Tibial nerve (tissue), 4 donors: Measurements from ENCODE around the gene MPDU1. TPM values are rescaled to one million over a fixed set of nuclear protein-coding genes. Genes with fewer than 3 reads are reported as not detected.

Experiments used
- DNase-seq, 2 donors: peaks; one replicate each; pipeline ENCODE4 v3.0.0-alpha.2; 2019; ENCODE audit warnings: low spot score in 2 of 2
- H3K27ac ChIP-seq, 4 donors: fragments of 200-600 bp; sonication (generic) in 3 of 4; one replicate each; pipeline ENCODE4 v1.5.1; 2017 to 2019; ENCODE audit warnings: mild to moderate bottlenecking in 1 of 4
- H3K27me3 ChIP-seq, 2 donors: fragments of 200-600 bp; sonication (generic) in 1 of 2; one replicate each; pipeline versions ENCODE4 v1.5.1 to v1.6.0; 2017 to 2019
- H3K36me3 ChIP-seq, 3 donors: fragments of 200-600 bp; sonication (generic); one replicate each; pipeline ENCODE4 v1.5.1; 2018 to 2019
- H3K4me1 ChIP-seq, 4 donors: fragments of 200-600 bp; sonication (generic) in 3 of 4; one replicate each; pipeline ENCODE4 v1.5.1; 2017 to 2019
- H3K4me3 ChIP-seq, 4 donors: fragments of 200-600 bp; sonication (generic) in 3 of 4; one replicate each; pipeline ENCODE4 v1.5.1; 2017 to 2019; ENCODE audit warnings: mild to moderate bottlenecking in 1 of 4, moderate library complexity in 1 of 4
- H3K9me3 ChIP-seq, 4 donors: fragments of 200-600 bp; sonication (generic) in 3 of 4; one replicate each; pipeline ENCODE4 v1.5.1; 2017 to 2019
- CTCF ChIP-seq, 5 experiments: fragments of 200-600 bp in 3 of 5; fragments of 450-650 bp in 2 of 5; sonication (generic) in 3 of 5; IDR thresholded peaks; one replicate each; pipeline ENCODE4 v1.5.1; 2016 to 2019; ENCODE audit warnings: antibody characterized with exemption in 5 of 5, mild to moderate bottlenecking in 3 of 5, moderate library complexity in 2 of 5
- EP300 ChIP-seq, 2 donors: sonication (generic); formaldehyde crosslinking; IDR thresholded peaks; one replicate each; pipeline ENCODE4 v1.6.1; 2017; ENCODE audit warnings: antibody characterized with exemption in 2 of 2, mild to moderate bottlenecking in 1 of 2
- POLR2A ChIP-seq, 2 donors: fragments of 450-650 bp; IDR thresholded peaks; one replicate each; pipeline ENCODE4 v1.6.1; 2017; ENCODE audit warnings: antibody characterized with exemption in 2 of 2, mild to moderate bottlenecking in 2 of 2, moderate library complexity in 2 of 2
- WGBS, 2 donors: methylation state at CpG; one replicate each; pipeline ENCODE4 v1.1.5; 2018; 5-methylcytosine and 5-hydroxymethylcytosine counted together
- total RNA-seq, 4 donors: library from RNA; depleted of rRNA; stranded (reverse); fragments of >200 nt; gene quantifications; one replicate each; pipeline ENCODE4 v1.1.0, GENCODE V29; 2016

Gene MPDU1
- total RNA-seq, 4 donors from 2014 or later = 58.3 to 102 (median 66.2) TPM

DNA sequence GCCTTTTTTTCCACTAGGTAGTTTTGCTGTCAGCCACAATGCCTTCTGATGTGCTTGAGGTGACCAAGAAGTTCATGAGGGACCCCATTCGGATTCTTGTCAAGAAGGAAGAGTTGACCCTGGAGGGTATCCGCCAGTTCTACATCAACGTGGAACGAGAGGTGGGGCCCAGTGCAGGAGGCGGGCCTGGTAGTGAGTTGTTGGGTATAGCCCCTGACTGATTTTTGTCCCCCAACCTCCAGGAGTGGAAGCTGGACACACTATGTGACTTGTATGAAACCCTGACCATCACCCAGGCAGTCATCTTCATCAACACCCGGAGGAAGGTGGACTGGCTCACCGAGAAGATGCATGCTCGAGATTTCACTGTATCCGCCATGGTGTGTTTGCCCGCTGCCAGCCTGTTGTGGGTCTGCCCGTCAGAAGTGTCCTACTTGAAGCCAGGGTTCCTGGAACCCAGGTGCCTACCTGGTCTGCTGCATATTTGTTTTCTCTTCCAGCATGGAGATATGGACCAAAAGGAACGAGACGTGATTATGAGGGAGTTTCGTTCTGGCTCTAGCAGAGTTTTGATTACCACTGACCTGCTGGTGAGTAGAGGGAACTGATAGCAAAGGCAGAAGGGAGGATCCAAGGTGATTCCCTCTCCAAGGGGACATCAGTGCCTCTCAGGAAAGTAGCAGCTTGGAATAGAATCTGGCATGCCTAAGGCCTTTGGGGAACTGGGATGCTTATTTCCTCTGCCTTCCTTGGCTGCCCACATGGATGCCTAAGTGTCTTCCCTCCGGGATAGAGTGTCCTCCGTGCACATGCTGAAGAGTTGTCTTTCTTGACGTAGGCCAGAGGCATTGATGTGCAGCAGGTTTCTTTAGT lies 6.1 kb upstream of the MPDU1 start:
- DNase-seq = no peak
- WGBS, 2 donors = 74 to 82% methylated on average over 17 of the region's 17 CpGs
- Histone ChIP-seq H3K27me3 (no peaks in the 10 kb centered on the region), H3K36me3 (peaks cover 4 to 74% (median 27%) of the 10 kb centered on the region in 3 donors), H3K4me3 (no peak overlapping the region), H3K9me3 (no peaks in the 10 kb centered on the region), H3K27ac (peak overlapping the region in 2 of 4 donors; percentile 97), H3K4me1 (peaks cover 0 to 85% (median 56%) of the 10 kb centered on the region in 4 donors)
- TF ChIP-seq EP300 (IDR thresholded peaks at IDR 0.05) (no peak), CTCF (IDR thresholded peaks at IDR 0.05) (no peak), POLR2A (IDR thresholded peaks at IDR 0.05) (no peak)

- TF ChIP-seq EP300 (IDR thresholded peaks at IDR 0.05) (peak in 1 of 2 donors; percentile 86), CTCF (IDR thresholded peaks at IDR 0.05) (peak in 1 of 5 experiments; percentile 7), POLR2A (IDR thresholded peaks at IDR 0.05) (peak; percentile 48 to 60)
- peak within 1 kb of the TSS; percentile 11 to 59 (median 26) for H3K4me3 ChIP-seq
- DNase-seq = peak in 1 of 2 donors; percentile 64
- H3K9me3 ChIP-seq = no peaks in the 10 kb centered on the region
- peak within 1 kb of the TSS; percentile 46 to 97 (median 96) for H3K27ac ChIP-seq
- peaks cover 4 to 70% (median 27%) of the 10 kb centered on the region in 3 donors for H3K36me3 ChIP-seq
- peaks cover 0 to 90% (median 62%) of the 10 kb centered on the region in 4 donors for H3K4me1 ChIP-seq
- WGBS, 2 donors = 15 to 20% methylated on average over 7 of the region's 7 CpGs
- H3K27me3 ChIP-seq = no peaks in the 10 kb centered on the region
These were observed 4.4 kb upstream of the MPDU1 start, which contains the start of gene CD68 for GRCh38 chr17:7579001-7579833. TSS of gene CD68 (plus strand) at chr17:7579638. CDS start at chr17:7579678, 40 bp downstream.

- Histone ChIP-seq H3K4me3 (peak overlapping the region; percentile 11 to 59 (median 26)), H3K27ac (peak overlapping the region; percentile 46 to 97 (median 96)), H3K9me3 (no peaks in the 10 kb centered on the region), H3K4me1 (peaks cover 0 to 90% (median 60%) of the 10 kb centered on the region in 4 donors), H3K36me3 (peaks cover 4 to 62% (median 27%) of the 10 kb centered on the region in 3 donors), H3K27me3 (no peaks in the 10 kb centered on the region)
- DNase-seq = peak in 1 of 2 donors; percentile 22
- TF ChIP-seq CTCF (IDR thresholded peaks at IDR 0.05) = no peak
- TF ChIP-seq POLR2A (IDR thresholded peaks at IDR 0.05) = no peak
- TF ChIP-seq EP300 (IDR thresholded peaks at IDR 0.05) = no peak
- 68 to 70% methylated on average over 12 of the region's 12 CpGs for WGBS, 2 donors
These were observed 3.6 kb upstream of the MPDU1 start for GRCh38 chr17:7579834-7580603.

DNA sequence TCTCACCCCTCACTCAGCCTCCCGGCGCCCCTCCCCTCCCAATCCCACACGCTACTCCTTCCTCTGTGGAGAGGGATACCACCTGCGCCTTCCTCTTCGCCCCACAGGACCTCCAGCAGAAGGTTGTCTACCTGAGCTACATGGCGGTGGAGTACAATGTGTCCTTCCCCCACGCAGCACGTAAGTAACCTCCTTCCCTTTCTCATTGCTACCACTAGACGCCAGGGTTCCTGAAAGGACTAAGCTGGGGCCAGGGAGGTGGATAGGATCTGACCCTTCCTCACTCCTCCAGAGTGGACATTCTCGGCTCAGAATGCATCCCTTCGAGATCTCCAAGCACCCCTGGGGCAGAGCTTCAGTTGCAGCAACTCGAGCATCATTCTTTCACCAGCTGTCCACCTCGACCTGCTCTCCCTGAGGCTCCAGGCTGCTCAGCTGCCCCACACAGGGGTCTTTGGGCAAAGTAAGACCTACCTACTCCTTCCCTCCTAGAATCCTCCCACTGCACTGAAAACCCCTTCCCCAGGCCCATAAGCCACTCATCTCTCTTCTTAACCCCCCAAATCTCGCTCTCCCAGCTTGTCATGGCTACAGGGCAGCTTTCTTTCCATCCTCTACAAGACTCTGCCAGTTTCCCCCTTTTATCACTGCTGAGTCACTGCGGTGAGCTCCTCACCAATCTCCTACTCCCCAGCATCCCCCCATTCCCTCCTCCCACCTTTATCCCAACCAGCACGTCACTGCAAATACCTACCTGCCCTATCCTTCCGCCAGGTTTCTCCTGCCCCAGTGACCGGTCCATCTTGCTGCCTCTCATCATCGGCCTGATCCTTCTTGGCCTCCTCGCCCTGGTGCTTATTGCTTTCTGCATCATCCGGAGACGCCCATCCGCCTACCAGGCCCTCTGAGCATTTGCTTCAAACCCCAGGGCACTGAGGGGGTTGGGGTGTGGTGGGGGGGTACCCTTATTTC lies 2.8 kb upstream of the MPDU1 start:
- Histone ChIP-seq H3K27me3 (no peaks in the 10 kb centered on the region), H3K9me3 (no peaks in the 10 kb centered on the region), H3K4me3 (peak overlapping the region in 2 of 4 donors; percentile 12 to 59), H3K4me1 (peaks cover 0 to 90% (median 51%) of the 10 kb centered on the region in 4 donors), H3K36me3 (peaks cover 4 to 53% (median 23%) of the 10 kb centered on the region in 3 donors), H3K27ac (peak overlapping the region; percentile 46 to 97 (median 96))
- no peak for DNase-seq
- WGBS, 2 donors = 73 to 76% methylated on average over 23 of the region's 23 CpGs
- TF ChIP-seq EP300 (IDR thresholded peaks at IDR 0.05) (no peak), CTCF (IDR thresholded peaks at IDR 0.05) (no peak), POLR2A (IDR thresholded peaks at IDR 0.05) (no peak)
